ENCODE measurements around the gene MUC5AC.

- TF ChIP-seq CTCF (IDR thresholded peaks at IDR 0.05 in 4 of 5, conservative IDR thresholded peaks at IDR 0.05 in 1 of 5) (no peak), POLR2A (IDR thresholded peaks at IDR 0.05) (no peak)
These were observed 39.7 kb downstream of the MUC5AC start for GRCh38 chr11:1197431-1197885.

All from gastrocnemius medialis (tissue), 4 donors.